GM19239 (cell line): Measurements from ENCODE around the gene STYK1.
"Not testable (repeated sequence)": the region's sequence is repeated elsewhere in the genome, so short reads cannot be mapped to it uniquely, and the experiment has no call there.

Source experiments
- DNase-seq: peaks from one replicate; pipeline ENCODE4 v3.0.0; 2011; ENCODE audit warnings: low spot score; ENCODE audit not compliant: insufficient read length
- FAIRE-seq: peaks from 2 replicates; lab custom pipeline; 2011; peaks lifted over from hg19 to GRCh38; lab: Jason Lieb, UNC

The STYK1 gene

DNA sequence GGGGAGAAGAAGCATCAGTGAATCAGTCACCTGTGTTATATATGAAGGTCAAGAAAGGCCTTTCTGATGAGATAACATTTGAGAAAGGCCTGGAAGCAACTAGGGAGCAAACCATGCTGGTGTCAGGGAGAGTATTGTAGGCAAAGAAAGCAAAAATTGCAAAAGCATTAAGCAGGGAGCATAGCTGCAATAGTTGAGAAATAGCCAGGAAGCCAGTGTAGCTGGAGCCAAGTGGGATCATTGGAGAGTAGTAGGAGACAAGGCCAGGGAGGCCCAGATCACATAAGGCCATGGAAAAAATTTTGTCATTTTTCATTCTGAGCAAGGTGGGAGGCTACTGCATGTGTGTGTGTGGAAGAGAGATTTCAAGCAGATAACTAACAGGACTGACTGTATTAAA lies 41.6 kb downstream of the STYK1 start:
- no peak for DNase-seq
- no peak for FAIRE-seq

DNA sequence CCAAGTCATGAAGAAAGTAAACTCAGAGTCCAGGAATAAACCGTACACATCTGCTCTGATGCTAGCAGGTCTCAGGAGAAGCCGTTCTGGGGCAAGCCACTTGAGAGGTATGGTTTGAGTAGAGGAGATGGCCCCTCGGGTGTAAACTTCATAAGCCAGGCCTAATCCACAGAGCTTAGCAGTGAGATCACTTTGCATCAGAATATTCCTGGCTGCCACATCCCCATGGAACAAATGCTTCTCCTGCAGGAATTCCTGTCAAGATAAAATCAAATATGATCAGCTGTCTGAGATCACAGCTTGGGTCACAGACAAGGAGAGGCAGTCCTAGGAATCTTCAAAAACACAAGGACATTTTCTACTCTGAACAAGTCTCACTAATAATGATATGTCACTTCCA lies 49.2 kb downstream of the STYK1 start:
- FAIRE-seq (no peak), DNase-seq (no peak)

DNA sequence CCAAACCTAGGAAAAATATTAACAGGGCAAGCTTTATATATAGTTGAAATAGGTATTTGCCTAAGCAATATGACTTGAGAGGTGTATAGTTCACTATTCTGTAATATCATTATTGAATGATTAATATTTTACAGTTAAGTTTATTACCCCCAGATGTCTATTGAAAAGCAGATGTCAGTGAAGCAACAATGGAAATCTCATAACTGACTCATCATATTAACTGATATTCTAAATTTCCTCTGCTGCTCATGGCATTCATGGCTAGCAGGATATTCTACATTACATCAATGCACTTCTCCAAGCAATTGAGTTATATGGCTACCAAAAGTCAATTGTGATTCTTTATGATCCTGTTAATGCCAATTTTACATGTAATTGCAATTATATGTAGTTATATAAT lies 50.7 kb downstream of the STYK1 start:
- DNase-seq (no peak), FAIRE-seq (no peak)

DNA sequence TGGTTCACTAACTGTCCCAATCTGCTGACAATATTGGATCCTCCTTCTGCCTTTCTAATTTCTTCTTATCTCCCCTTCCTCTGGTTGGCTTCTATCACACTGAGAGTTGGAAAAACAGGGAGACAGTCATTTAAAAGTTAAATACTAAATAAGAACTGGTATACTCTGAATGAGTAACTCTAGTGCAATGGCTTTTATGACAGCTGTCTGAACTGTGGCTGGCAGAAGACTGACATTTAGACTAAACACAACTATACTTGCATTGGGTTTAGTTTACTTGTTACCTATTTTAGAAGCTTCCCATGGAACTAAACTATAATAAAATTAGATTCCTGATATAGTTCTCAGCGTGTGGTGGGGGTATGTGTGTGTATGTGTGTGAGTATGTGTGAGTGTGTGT lies 52.6 kb downstream of the STYK1 start:
- no peak for FAIRE-seq

DNA sequence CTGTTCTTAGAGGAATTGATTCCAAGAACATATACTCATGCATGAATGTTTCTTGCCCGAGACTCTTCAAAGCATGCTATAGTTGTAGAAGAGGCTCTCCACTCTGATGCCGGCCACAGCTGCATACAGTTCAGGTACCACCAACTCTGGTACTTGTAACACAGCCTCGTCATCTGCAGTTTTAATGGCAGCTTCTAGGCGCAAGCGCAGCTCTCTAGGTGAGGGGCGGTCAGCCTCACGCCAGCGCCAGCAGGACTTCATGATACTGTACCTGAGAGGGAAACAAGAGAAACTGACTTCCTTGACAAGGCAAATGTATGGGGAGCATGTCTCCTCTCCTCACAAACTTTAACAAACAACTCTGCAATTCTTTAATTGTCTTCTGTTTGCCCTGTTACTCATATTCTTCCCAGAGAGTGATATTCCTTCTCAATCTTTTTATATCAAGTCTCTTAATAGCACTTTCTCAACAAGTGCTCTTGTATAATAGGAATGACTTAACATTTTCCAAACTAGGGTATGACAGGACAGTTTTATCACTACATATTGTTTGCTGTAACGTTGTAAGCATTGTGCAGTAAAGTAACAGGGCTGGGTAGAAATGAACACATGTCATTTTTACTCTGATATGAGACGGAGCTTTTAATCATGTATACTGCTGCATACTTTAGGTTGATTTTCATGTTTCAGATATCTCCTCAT lies 53.6 kb downstream of the STYK1 start:
- FAIRE-seq (no peak), DNase-seq (no peak)

More for the DNA sequence above, 52.6 kb downstream of the STYK1 start:
- DNase-seq, result no peak

DNA sequence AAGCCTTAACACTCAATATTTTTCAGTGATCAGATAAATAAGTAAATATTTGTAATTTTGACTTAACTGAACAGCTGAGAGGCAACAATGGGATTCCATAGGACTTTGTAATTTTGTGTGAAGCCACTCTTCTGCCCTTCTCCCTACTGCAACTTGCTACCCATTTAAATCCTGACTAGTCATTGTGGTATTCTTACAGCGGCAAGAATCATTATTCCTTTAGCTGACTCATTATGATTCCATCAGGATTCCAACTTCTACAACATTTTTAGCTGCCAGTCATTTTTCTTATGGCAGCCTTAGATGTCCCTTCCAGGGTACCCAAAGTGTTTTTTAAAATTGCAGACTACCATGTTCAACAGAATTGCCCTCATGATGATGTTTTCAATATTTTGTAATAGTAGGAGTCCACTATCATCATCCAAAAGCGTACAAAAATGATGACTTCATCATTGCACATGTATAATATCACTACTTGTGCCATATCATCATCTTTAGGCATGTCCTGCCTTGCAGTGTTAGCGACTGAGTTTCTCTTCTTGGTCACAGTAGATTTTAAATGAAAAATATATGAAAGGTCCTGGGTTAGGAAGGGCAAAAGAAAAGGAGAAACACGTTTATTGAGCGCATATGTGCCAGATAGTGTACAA lies 55.4 kb downstream of the STYK1 start:
- no peak for DNase-seq

DNA sequence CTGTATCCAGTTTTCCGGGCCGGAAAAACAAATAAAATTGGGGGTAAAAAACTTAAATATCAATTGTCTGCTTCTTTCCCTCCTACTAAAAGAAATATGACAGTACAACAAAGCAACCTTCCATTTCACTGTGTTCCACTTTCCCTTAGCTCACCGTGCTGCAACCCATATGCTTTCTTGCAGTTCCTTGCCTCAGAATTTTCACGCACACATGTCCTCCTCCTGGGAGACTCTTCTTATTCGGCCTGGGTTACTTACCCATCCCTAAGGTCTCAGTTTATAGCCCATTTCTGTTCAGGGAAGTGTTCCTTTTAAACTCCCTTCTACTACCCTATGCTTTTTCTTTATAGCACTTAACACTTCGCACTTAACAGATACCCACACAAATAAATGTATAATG lies 56.0 kb downstream of the STYK1 start:
- no peak for FAIRE-seq
- DNase-seq, result no peak

More for the DNA sequence above, 55.4 kb downstream of the STYK1 start:
- FAIRE-seq, result no peak

DNA sequence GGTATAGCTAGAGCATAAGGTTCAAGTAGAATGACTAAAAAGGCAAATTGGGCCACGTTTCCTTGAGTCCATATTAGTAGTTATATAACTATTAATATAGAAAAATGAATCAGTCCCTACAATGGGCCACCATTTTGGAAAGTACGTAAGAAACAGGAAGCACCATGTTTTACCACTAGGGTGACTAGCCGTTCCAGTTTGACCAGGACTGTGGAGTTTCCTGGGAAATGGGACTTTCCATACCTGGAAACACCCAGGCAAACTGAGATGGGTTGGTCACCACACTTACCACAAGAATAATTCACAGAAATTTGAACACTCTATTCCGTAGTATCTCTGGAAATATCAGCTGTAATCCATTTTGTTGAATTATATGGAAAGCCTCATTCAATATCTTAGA lies 58.3 kb downstream of the STYK1 start:
- DNase-seq (no peak), FAIRE-seq (no peak)

DNA sequence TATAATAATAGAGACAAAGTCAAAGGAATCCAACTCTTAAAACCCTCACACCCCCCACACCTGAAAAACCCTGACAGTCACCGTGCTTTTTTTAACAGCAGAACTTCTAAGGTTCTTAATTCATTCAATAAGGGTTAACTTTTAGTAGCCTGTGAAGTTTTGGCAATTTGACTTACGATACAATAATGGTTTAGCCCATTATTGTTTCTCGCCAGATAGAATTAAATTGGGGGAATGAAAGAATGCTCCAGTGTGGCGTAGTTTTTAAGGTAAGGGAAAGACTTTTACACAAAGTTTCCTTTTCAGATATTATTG lies 59.8 kb downstream of the STYK1 start:
- DNase-seq, result no peak
- FAIRE-seq, result no peak

DNA sequence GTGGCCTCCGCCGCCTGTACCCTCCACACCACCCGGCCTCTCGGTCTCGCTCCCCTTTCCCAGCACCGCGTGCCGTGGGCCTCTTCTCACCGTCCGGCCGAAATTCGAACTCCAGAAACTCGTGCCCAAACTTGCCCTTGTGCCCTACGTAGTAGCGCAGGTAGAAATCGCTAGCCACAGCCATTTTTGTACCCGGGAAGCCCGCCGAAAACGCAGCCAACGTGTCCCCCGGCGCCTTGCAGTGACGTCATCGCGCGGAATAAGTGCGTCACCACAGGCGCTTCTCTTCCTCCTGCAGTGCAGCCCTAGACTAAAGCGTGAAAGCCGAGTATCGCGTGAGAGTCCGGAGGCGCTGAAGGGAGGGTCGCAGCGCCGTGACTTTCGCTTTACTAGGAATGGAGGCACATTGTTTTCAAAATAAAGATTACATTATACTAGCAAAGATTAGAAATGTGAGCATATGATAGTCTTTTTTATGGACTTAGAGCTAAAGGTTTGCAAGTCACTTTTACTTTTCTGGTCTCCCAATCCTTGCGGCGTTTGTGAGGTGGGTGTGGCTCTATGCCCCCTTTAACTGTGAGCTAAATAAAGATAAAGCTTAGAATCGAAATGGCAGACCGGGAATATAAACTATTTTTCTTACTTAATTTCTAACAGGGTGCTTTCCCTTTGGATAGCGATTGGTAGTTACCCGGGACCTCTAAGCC lies 60.4 kb downstream of the STYK1 start, which contains the start of gene MAGOHB:
TSS of gene MAGOHB (minus strand) at position 261 of the 707 bp plus-strand sequence. CDS start at position 184, 77 bp downstream.
- DNase-seq (peak; percentile 74), FAIRE-seq (peak; percentile 98)

DNA sequence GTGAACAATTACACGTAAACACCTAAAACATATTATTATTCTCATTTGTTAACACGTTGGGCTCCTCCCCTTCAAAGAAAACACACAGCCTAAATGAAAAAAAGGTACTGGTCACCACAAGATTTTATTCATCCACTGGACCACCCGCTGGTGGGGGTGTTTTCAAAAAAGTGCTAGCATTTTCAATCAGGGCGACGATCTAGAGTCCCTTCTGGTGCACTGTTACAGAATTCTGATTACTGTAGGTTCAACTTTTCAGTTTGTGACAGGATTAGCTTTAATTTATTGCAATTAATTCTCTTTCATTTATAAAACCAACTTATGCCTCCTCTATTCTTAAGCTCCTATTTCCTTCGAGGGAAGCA lies 60.9 kb downstream of the STYK1 start:
- FAIRE-seq (no peak), DNase-seq (no peak)

DNA sequence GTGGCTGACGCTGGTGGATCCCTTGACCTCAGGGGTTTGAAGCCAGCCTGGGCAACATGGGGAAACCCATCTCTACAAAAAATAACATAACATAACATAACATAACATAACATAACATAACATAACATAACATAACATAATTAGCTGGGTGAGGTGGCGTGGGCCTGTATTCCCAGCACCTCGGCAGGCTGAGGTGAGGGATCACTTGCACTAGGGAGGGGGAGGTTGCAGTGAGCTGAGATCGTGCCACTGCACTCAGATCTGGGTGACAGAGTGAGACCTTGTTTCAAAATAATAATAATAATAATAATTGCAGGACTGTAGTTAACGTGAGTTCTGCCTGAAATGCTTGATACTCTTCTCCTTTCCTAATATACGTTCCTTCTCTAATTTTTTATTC lies 61.7 kb downstream of the STYK1 start:
- no peak for DNase-seq
- no peak for FAIRE-seq

DNA sequence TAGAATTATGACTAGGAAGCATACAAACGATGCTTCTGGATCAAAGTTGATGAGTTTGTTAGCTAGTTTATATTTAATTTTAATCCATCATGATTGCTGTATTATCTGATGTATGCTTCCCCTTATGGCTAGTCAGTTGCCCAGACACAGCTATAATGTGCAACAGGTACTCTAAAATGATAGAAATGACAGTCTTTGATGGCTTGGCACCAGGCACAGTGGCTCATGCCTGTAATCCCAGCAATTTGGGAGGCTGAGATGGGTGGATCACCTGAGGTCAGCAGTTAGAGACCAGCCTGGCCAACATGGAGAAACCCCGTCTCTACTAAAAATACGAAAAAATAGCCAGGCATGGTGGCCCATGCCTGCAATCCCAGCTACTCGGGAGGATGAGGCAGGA lies 62.6 kb downstream of the STYK1 start:
- not testable (repeated sequence) for FAIRE-seq

DNA sequence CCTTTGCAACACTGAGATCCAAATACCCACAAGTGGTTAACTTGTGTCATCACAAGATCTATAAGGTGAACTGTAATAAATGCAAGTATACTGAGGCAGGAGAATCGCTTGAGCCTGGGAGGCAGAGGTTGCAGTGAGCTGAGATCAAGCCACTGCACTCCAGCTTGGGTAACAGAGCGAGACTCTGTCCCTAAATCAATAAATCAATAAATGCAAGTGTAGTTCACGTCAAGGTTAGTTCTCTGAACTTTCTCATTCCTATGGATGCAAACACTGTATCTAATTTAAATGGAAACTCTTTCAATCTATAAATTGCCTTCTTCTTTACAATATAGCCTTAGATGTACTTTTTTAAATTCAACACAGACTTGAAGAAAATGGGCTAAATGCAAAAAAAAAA lies 63.7 kb downstream of the STYK1 start:
- FAIRE-seq, result no peak

More for the DNA sequence above, 62.6 kb downstream of the STYK1 start:
- DNase-seq, result not testable (repeated sequence)

DNA sequence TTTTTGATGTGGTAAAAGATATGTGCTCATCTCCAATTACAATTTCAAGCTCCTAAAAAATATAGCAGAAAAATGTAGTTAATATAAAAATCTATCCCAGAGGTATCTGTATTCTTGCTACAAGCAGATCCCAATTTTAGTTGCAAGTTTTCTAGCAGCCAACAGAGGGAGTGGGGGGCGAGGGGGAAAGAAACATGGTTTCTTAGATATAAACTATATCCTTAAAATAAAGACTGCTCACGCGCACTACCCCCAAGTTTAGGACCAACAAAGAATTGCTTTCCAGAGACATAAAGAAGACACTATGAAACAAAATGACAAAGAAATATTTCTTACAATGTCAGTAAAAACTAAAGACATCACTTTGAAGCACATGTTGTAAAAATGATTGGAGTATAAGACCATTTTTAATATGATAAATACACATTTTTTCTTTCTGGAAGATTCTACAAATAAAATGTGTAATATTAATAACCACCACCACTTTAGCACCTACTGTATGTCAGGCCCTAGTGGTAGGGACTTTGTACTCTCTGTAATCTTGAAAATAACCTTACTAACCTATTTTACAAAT lies 65.9 kb downstream of the STYK1 start:
- no peak for FAIRE-seq
- no peak for DNase-seq

More for the DNA sequence above, 63.7 kb downstream of the STYK1 start:
- no peak for DNase-seq

DNA sequence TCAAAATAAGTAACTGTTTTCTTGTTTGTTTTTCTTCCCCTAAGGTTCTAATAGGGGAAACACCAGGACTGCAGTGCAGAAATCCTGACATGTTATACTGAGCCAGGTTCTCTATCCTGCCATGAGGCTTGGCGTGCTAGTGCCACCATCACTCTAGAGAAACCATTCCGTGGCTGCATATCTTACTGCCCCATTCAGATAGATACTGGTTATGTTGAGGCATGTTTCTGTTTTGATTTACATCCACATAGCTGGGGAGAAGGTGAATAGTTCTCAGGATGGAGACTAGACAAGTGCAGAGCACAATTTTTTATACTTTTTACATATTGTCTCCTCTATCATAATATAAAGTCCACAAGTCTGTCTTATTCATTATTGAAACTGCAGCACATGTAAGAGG lies 72.0 kb downstream of the STYK1 start:
- DNase-seq (no peak), FAIRE-seq (no peak)

DNA sequence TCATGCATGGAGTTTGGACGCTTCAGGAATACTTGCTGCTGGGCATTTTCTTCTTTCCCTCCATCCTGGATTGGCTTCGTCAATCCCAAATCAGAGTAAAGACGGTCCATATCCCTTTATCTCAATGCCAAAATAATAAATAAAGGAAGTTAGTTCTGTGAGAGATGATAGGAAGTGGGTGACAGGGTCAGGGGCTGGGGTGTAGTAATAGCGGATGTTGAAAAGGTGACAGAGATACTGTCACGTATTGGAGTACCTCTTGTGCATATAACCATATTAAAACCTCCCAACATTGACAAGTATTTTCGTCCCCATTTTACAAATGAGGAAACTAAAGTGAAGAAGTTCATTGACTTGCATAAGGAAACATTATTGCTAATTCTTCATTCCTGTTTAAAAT lies 72.9 kb downstream of the STYK1 start:
- no peak for DNase-seq
- FAIRE-seq, result no peak

DNA sequence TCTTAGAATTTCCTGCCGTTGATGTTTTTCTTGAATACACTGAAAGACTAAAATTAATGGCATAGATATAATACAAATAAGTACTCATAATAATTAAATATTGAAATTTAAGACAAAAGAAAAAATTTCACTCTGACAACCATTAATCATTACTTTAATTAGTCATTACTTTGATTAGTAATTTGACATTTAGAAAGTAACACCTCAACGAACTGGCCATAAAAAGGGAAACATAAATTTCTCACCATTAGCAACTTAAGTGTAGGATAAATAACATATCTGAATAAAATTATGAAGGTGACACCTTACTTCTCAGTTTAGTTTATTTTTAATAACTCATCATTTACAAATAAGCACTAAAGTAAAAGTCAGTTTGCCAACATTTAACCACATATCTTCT lies 78.0 kb downstream of the STYK1 start:
- FAIRE-seq, result no peak
- DNase-seq, result no peak

DNA sequence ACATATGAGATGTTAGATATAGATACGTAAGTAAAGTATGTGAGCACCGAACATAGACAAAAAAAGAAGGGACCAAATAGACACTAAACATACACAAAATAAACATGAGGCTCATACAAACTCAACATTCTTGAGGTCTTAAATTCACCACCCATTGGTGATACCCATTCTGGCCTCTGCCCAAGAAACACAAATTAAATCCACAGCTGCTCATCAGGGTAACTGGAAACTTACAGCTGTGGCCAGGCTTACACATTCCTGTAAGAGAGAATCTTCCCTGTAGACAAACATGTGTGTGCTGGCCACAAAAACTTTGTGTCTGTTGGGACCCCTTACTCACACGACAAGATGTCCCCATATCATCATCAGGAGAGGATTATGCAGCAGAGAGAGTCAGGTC lies 82.9 kb downstream of the STYK1 start:
- FAIRE-seq (no peak), DNase-seq (no peak)

DNA sequence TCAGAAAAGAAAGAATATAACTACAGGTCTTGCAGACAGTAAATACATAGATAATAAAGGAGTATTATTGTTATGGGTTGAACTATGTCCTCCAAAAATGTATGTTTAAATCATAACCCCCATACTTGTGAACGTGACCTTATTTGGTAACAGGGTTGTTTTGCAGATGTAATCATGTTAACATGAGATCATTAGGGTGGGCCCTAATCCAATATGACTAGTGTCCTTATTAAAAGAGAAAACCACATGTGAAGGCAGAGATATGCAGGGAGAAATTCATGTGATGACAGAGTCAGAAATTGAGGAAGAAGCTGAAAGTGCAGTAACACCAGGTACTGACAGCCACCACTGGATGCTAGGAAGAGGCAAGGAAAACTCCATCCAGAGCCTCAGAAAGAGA lies 89.4 kb downstream of the STYK1 start:
- FAIRE-seq, result no peak
- no peak for DNase-seq

DNA sequence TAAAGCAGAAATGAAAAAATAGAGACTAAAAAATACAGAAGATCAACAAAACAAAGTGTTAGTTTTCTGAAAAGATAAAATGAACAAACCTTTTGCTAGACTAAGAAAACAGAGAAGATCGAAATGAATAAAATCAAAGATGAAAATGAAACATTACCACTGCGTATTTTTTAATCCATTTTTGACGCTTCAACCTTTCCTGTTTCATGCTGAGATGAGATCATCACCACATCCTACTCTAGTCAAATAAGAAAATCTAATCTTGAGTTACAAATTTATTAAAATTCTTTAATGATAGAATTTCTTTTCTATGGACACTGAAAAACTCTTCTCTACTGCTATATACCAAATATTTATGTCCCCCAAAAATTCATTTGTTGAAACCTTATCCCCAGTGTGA lies 91.1 kb downstream of the STYK1 start:
- no peak for FAIRE-seq
- no peak for DNase-seq
